Right lobe of liver (tissue), 4 donors: Measurements from ENCODE around the gene CD109.

ENCODE experiments used
- CTCF ChIP-seq, 4 donors: fragments of 200-600 bp in 3 of 4; fragments of 450-650 bp in 1 of 4; IDR thresholded peaks; one replicate each; pipeline versions ENCODE4 v1.5.1 to v1.8.0; 2016 to 2022; ENCODE audit warnings: antibody characterized with exemption in 4 of 4, mild to moderate bottlenecking in 2 of 4
- POLR2A ChIP-seq: fragments of 450-650 bp; IDR thresholded peaks from one replicate; pipeline ENCODE4 v1.6.1; 2017; ENCODE audit warnings: antibody characterized with exemption, mild to moderate bottlenecking
- donor health status: DM: no; HTN: no; CAD: no.
- donor health status: DM: no; HTN: no; CAD: no.
- donor health status: DM: no; HTN: yes; CAD: no.

GRCh38 chr6:73766040-73766439 is 70.0 kb downstream of the CD109 start:
- TF ChIP-seq POLR2A (no peak), CTCF (IDR thresholded peaks at IDR 0.05) (no peak)
